HCT116 (cell line): Measurements from ENCODE around the gene NMRAL1. TPM values are rescaled to one million over a fixed set of nuclear protein-coding genes. Genes with fewer than 3 reads are reported as not detected.

Experiments used
- ATAC-seq: fragments of 200-7000 bp; cut with Tn5 transposase; 2 replicates; pipeline ENCODE4 v1.9.1; 2020; ENCODE audit warnings: mild to moderate bottlenecking, moderate library complexity
- BruUV-seq: library from RNA; stranded (reverse); fragments of 400-500 nt; replicated peaks from 2 replicates; lab custom pipeline; 2021; lab: Mats Ljungman, UMichigan
- CTCF ChIA-PET: fragments of 300-600 bp; sonication (Branson Sonifier 250); formaldehyde crosslinking; loops from one replicate; lab custom pipeline; 2021; ENCODE audit warnings: antibody characterized with exemption; lab: Charles Lee
- POLR2A ChIA-PET: fragments of 300-600, 350-600 bp; sonication (Branson Sonifier 250); formaldehyde crosslinking; loops from one replicate; lab custom pipeline; 2021; ENCODE audit warnings: antibody characterized with exemption; lab: Charles Lee
- RAD21 ChIA-PET, 2 experiments: fragments of 300-600 bp; sonication (Branson Sonifier 250); formaldehyde crosslinking; loops; one replicate each; lab custom pipeline; 2023; ENCODE audit warnings: low total read pairs in 2 of 2; ENCODE audit not compliant: uncharacterized antibody in 2 of 2, unreplicated experiment in 2 of 2, low non-redundant PET in 1 of 2; lab: Charles Lee
- DNase-seq: peaks from one replicate; pipeline ENCODE4 v3.0.0-alpha.2; 2010; ENCODE audit warnings: low read depth, low spot score
- H2AFZ ChIP-seq: fragments of 200-600 bp; shearing (Covaris generic), sonication (generic); 2 replicates; pipeline ENCODE4 v1.6.1; 2017; ENCODE audit warnings: low read depth, mixed run types, mixed read lengths, antibody characterized with exemption, low read length; ENCODE audit not compliant: poor library complexity, severe bottlenecking
- H3K27ac ChIP-seq: 2 replicates; pipeline ENCODE4 v1.5.1; 2012; ENCODE audit warnings: low read depth, low read length
- H3K27me3 ChIP-seq: fragments of 200-600 bp; sonication (generic); 2 replicates; pipeline ENCODE4 v1.6.1; 2016; ENCODE audit warnings: mixed run types, low read length, mixed read lengths; ENCODE audit not compliant: insufficient read depth
- H3K36me3 ChIP-seq, 2 experiments: fragments of 200-500 bp in 1 of 2; fragments of 200-600 bp in 1 of 2; sonication (Bioruptor generic) in 1 of 2; sonication (generic) in 1 of 2; 2 replicates each; pipeline versions ENCODE4 v1.5.1 to v1.6.1; 2014 to 2016; ENCODE audit warnings: low read length in 2 of 2, inconsistent platforms in 1 of 2, mixed read lengths in 1 of 2, mixed run types in 1 of 2; ENCODE audit not compliant: insufficient read depth in 2 of 2, control insufficient read depth in 1 of 2
- H3K4me1 ChIP-seq, 2 experiments: fragments of 200-600 bp in 1 of 2; sonication (generic) in 1 of 2; 2 replicates each; pipeline versions ENCODE4 v1.5.1 to v1.6.1; 2012 to 2017; ENCODE audit warnings: low read length in 2 of 2, inconsistent platforms in 1 of 2, mild to moderate bottlenecking in 1 of 2, mixed read lengths in 1 of 2, mixed run types in 1 of 2, moderate library complexity in 1 of 2; ENCODE audit not compliant: insufficient read depth in 2 of 2, control insufficient read depth in 1 of 2
- H3K4me2 ChIP-seq: fragments of 200-600 bp; sonication (generic); 2 replicates; pipeline ENCODE4 v1.6.1; 2017; ENCODE audit warnings: mixed run types, low read length, mixed read lengths
- H3K4me3 ChIP-seq, 2 experiments: fragments of 200-600 bp in 1 of 2; sonication (generic) in 1 of 2; replicated peaks in 1 of 2; 2 replicates each; pipeline ENCODE4 v1.5.1; 2011 to 2016; ENCODE audit warnings: low read length in 2 of 2, control low read depth in 1 of 2, low read depth in 1 of 2, mild to moderate bottlenecking in 1 of 2, mixed read lengths in 1 of 2, mixed run types in 1 of 2
- H3K79me2 ChIP-seq: fragments of 200-600 bp; sonication (generic); 2 replicates; pipeline ENCODE4 v1.6.1; 2017; ENCODE audit warnings: mild to moderate bottlenecking, mixed run types, low read length, moderate library complexity, mixed read lengths; ENCODE audit not compliant: insufficient read depth
- H3K9ac ChIP-seq: fragments of 200-600 bp; sonication (generic); 2 replicates; pipeline ENCODE4 v1.6.1; 2016; ENCODE audit warnings: low read length, mixed read lengths
- H3K9me2 ChIP-seq: fragments of 200-600 bp; sonication (generic), shearing (Covaris generic); 2 replicates; pipeline ENCODE4 v1.6.1; 2017; ENCODE audit warnings: mixed run types, mild to moderate bottlenecking, moderate library complexity; ENCODE audit not compliant: insufficient read depth
- H3K9me3 ChIP-seq, 2 experiments: fragments of 200-500 bp in 1 of 2; fragments of 200-600 bp in 1 of 2; sonication (Bioruptor generic) in 1 of 2; sonication (generic) in 1 of 2; 2 replicates each; pipeline ENCODE4 v1.6.1; 2014 to 2017; ENCODE audit warnings: low read length in 2 of 2, mixed read lengths in 2 of 2, inconsistent platforms in 1 of 2, low read depth in 1 of 2, mild to moderate bottlenecking in 1 of 2, mixed run types in 1 of 2, moderate library complexity in 1 of 2; ENCODE audit not compliant: control insufficient read depth in 1 of 2, insufficient read depth in 1 of 2
- H4K20me1 ChIP-seq: fragments of 200-600 bp; sonication (generic), shearing (Covaris generic); 2 replicates; pipeline ENCODE4 v1.6.1; 2017; ENCODE audit warnings: mixed run types, mild to moderate bottlenecking, moderate library complexity; ENCODE audit not compliant: insufficient read depth
- ELF1 ChIP-seq: IDR thresholded peaks from 2 replicates; pipeline ENCODE4 v1.6.1; 2012; ENCODE audit warnings: low read depth, borderline replicate concordance
- JUND ChIP-seq: IDR thresholded peaks from 2 replicates; pipeline ENCODE4 v1.6.1; 2012
- POLR2AphosphoS5 ChIP-seq: IDR thresholded peaks from 2 replicates; pipeline ENCODE4 v1.6.1; 2011; ENCODE audit warnings: mild to moderate bottlenecking, low read depth, low read length, moderate library complexity
- REST ChIP-seq: IDR thresholded peaks from 2 replicates; pipeline ENCODE4 v1.6.1; 2012; ENCODE audit warnings: low read depth
- TCF7L2 ChIP-seq: IDR thresholded peaks from 2 replicates; pipeline ENCODE4 v1.7.0; 2011; ENCODE audit warnings: borderline replicate concordance, inconsistent platforms; ENCODE audit not compliant: insufficient read depth, insufficient read length; ENCODE audit errors: extremely low read depth
- ZBTB33 ChIP-seq: IDR thresholded peaks from 2 replicates; pipeline ENCODE4 v1.6.1; 2011; ENCODE audit warnings: mild to moderate bottlenecking, low read length, moderate library complexity; ENCODE audit not compliant: insufficient replicate concordance; ENCODE audit errors: extremely low read depth
- intact Hi-C: fragments of 100-400 bp; cut with micrococcal nuclease; formaldehyde crosslinking; loops from 2 replicates; pipeline ENCODE4 v1.10.0; 2022
- total RNA-seq: library from RNA; stranded (reverse); gene quantifications from one replicate; pipeline ENCODE4 v1.2.1, GENCODE V29; 2021; ENCODE audit not compliant: unreplicated experiment

Gene NMRAL1
- total RNA-seq, 1 experiment from 2014 or later: 76.7 TPM

- peaks cover 15% of the 10 kb centered on the region for H3K79me2 ChIP-seq
- H3K9me3 ChIP-seq: no peaks in the 10 kb centered on the region
- H3K27ac ChIP-seq: no peak overlapping the region
- no TSS peak for BruUV-seq
- DNase-seq (no peak), ATAC-seq (no peak)
- no peak overlapping the region for H3K9ac ChIP-seq
- peaks cover 0 to 27% of the 10 kb centered on the region in 2 experiments for H3K4me1 ChIP-seq
- POLR2A ChIA-PET: no interaction called here
- RAD21 ChIA-PET: no interaction called here
- H2AFZ ChIP-seq: no peak overlapping the region
- no peak overlapping the region for H3K4me3 ChIP-seq
- intact Hi-C loops: no loop called here
- TF ChIP-seq POLR2AphosphoS5 (no peak), REST (no peak), TCF7L2 (no peak), JUND (no peak), ZBTB33 (no peak), ELF1 (no peak)
- H3K36me3 ChIP-seq: peaks cover 20 to 23% of the 10 kb centered on the region in 2 experiments; a peak in 3 of 4 replicates
- CTCF ChIA-PET: no interaction called here
- H3K27me3 ChIP-seq: no peaks in the 10 kb centered on the region
- no peaks in the 10 kb centered on the region for H4K20me1 ChIP-seq
- no peaks in the 10 kb centered on the region for H3K9me2 ChIP-seq
- H3K4me2 ChIP-seq: no peak overlapping the region
Observed at GRCh38 chr16:4467916-4468315, 6.5 kb downstream of the NMRAL1 start.
